SK-N-MC (cell line): ENCODE results near the gene SRP9.

ENCODE experiments used
- EZH2 ChIP-seq: fragments of 200-600 bp; sonication (generic); IDR thresholded peaks from one replicate; pipeline ENCODE4 v1.6.1; 2017; ENCODE audit warnings: antibody characterized with exemption
- POLR2AphosphoS5 ChIP-seq: IDR thresholded peaks from 2 replicates; pipeline ENCODE4 v1.6.1; 2012; ENCODE audit warnings: mild to moderate bottlenecking, low read depth, low read length, borderline replicate concordance

DNA sequence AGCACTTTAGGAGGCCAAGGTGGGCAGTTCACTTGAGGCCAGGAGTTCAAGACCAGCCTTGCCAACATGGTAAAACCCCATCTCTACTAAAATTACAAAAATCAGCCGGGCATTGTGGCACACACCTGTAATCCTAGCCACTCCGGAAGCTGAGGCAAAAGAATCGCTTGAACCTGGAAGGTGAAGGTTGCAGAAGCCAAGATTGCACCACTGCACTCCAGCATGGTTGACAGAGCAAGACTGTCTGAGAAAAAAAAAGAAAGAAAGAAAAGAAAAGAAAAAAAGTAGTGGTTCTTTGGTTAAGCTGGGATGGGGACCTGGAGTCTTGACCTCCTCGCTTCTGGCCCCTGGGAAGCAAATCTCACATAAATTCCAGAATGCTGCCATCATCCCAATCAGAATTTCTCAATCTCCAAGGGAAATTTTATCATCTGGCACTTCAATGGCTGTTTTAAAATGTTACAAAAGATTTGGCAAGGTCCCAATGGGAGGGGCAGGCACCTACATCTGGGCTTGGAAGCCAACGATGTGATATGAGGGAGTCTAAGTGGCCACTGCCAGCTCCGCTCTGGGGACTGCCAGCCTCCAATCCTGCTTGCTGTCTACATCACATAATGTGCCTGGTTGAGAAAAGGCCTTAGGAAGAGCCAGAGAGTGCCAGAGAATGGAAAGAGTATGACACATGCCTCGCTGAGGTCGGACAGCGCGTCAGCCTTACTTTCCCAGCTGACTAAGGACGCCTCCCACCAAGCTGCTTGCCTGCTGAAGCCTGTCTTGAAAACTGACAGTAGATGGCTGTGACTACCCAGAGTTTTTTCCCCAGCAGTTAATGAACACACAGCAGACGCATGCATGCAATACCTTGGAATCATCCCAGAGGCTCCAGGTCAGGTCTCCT, 42.1 kb upstream of the SRP9 start:
- TF ChIP-seq POLR2AphosphoS5 (no peak), EZH2 (no peak)
